Measurements from ENCODE around the gene ELP5. TPM values are rescaled to one million over a fixed set of nuclear protein-coding genes. Genes with fewer than 3 reads are reported as not detected.
A peak's percentile ranks its signal among the peaks of the same experiment; 100 is the strongest.

ELP5 gene
- total RNA-seq, 2 donors from 2014 or later: 28.1 to 70.7 TPM

DNA sequence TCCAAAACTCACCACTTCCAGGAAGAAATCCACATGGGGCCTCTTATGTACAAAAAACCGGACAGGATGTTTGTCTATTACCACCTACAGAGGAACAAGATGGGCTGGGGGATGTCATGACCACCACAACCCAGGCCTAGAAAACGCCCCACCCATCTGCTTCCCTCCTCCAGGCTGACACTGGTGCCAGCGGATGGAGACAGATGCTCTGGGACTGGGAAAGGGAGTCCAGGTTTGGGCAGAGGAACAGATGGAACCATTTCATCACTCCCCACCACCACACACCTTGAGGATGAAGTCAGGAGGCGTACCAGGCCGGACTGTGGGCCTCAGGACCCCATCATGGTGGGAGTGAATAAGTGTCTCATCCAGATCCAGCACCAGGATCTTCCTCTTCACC lies 5.2 kb upstream of the ELP5 start:
- peaks cover 33% of the 10 kb centered on the region for H3K36me3 ChIP-seq
- no peak for DNase-seq (ENCODE audit: low spot score)
- no peaks in the 10 kb centered on the region for H3K27me3 ChIP-seq
- H3K4me1 ChIP-seq: peaks cover 0 to 33% of the 10 kb centered on the region in 2 donors
- H3K9me3 ChIP-seq: no peaks in the 10 kb centered on the region
- H3K4me3 ChIP-seq: no peak overlapping the region
- no peak overlapping the region for H3K27ac ChIP-seq
- TF ChIP-seq, protein P1, sequence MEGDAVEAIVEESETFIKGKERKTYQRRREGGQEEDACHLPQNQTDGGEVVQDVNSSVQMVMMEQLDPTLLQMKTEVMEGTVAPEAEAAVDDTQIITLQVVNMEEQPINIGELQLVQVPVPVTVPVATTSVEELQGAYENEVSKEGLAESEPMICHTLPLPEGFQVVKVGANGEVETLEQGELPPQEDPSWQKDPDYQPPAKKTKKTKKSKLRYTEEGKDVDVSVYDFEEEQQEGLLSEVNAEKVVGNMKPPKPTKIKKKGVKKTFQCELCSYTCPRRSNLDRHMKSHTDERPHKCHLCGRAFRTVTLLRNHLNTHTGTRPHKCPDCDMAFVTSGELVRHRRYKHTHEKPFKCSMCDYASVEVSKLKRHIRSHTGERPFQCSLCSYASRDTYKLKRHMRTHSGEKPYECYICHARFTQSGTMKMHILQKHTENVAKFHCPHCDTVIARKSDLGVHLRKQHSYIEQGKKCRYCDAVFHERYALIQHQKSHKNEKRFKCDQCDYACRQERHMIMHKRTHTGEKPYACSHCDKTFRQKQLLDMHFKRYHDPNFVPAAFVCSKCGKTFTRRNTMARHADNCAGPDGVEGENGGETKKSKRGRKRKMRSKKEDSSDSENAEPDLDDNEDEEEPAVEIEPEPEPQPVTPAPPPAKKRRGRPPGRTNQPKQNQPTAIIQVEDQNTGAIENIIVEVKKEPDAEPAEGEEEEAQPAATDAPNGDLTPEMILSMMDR (IDR thresholded peaks at IDR 0.05): no peak

DNA sequence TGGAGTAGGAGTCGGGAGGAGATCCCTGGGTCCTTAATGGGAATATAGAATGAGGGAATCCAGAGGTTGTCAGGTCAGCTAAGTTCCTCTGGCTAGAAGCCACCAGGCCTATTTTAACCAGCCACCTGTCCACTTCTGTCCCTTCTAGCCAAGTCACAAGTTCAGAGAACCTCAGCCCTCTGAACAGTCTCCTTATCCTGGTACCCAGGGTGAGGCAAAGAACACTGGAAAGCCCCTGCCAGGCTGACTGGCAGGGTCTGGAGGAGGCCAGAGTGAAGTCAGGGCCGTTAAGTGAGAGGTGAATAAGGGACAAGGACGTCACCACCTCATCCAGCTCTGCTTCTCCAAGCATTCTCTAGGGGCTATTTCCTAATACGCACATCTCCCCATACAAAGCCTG lies 3.2 kb upstream of the ELP5 start:
- TF ChIP-seq, protein P1 (IDR thresholded peaks at IDR 0.05): no peak
- Histone ChIP-seq H3K27ac (peak overlapping the region; percentile 45 to 99), H3K4me3 (no peak overlapping the region), H3K27me3 (no peaks in the 10 kb centered on the region), H3K36me3 (peaks cover 31% of the 10 kb centered on the region), H3K4me1 (peaks cover 0 to 37% of the 10 kb centered on the region in 2 donors), H3K9me3 (no peaks in the 10 kb centered on the region)
- DNase-seq (ENCODE audit: low spot score): no peak

DNA sequence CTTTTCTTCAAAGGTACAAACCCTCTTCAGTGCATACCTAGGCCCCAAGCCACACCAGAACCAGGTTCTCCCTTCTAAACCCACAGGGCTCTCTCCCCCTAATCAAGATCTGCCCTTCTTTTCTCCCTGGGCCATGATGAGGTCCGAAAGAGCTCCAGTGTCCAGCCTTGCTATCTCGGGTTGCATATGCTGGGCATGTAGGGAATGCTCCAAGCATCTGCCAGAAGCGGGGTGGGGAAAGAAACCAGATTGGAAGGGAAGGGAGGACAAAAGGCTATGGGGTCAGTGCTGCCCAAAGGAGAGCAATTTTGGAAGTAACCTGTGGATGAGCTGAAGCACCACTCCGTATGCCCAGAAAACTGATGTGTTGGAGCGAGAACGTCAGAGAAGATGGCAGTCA lies 2.8 kb upstream of the ELP5 start:
- no peaks in the 10 kb centered on the region for H3K27me3 ChIP-seq

DNA sequence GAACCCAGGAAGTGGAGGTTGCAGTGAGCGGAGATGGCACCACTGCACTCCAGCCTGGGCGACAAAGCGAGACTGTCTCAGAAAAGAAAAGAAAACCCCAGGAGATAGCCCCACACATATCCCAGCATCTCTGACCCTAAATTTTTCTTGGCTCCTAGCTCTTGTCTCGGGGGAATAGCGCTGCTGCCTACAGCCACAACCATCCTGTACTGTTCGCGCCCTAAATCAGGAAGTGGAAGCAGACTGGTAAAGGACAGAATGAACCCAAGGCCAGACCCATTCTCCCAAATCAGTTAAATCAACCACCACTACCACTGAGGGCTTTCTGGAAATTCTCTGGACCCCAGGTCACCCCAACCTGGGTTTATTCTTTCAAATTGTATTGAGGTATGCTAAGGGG lies 2.2 kb upstream of the ELP5 start:
- Histone ChIP-seq H3K4me1 (peaks cover 0 to 36% of the 10 kb centered on the region in 2 donors), H3K4me3 (peak overlapping the region; percentile 94 to 96), H3K27me3 (no peaks in the 10 kb centered on the region), H3K27ac (peak overlapping the region; percentile 99), H3K9me3 (no peaks in the 10 kb centered on the region), H3K36me3 (peaks cover 30% of the 10 kb centered on the region)
- TF ChIP-seq, protein P1 (IDR thresholded peaks at IDR 0.05): no peak
- no peak for DNase-seq (ENCODE audit: low spot score)

More for the DNA sequence above, 2.8 kb upstream of the ELP5 start:
- H3K4me3 ChIP-seq: no peak overlapping the region
- no peak for DNase-seq (ENCODE audit: low spot score)
- H3K36me3 ChIP-seq: peaks cover 30% of the 10 kb centered on the region
- TF ChIP-seq, protein P1 (IDR thresholded peaks at IDR 0.05): no peak
- H3K27ac ChIP-seq: peak overlapping the region; percentile 45 to 99
- no peaks in the 10 kb centered on the region for H3K9me3 ChIP-seq
- peaks cover 0 to 36% of the 10 kb centered on the region in 2 donors for H3K4me1 ChIP-seq

DNA sequence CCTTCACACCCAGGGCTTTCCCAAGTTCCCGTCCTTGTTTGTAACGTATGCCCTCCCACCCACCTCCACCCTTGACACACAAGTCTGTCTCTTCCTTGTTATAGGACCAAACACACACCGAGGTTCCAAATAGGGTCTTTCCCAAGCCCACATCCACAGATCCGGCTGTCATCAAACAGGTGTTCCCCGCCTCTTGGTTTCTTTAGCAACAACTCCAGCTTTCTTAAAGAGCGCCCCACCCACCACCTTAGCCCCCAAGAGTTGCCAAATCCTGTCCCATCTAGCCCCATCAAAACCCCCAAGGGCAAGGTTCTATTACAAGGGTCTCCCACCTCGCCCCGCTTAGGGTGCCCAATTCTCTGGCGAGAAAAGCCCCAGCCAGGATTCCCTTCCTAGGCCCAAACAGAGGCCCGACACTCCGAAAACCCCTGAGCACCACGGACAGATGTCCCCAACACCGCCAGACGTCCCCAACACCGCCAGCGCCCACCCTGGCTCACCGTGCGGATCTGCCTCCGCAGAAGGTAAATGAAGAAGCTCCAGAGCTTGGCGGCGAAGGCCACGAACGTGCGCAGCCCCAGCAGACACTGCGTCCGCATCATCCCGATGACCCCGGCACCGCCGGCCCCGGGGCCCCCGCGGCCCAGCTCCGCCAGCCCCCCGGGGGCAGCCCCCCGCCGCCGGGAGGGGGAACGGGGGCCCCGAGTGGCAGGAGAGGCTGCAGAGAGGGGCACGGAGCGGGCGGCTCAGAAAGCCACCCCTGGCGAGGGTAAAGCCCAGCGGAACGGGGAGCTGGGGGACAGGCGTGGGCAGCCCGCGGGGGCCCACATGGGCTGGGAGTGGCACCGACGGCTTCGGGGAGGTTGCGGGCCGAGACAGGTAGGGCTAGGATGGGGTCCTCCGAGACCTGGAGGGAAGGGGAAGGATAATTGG lies 1.1 kb upstream of the ELP5 start:
- TF ChIP-seq, protein P1 (IDR thresholded peaks at IDR 0.05): no peak
- peak overlapping the region; percentile 99 for H3K27ac ChIP-seq
- H3K9me3 ChIP-seq: no peaks in the 10 kb centered on the region
- no peaks in the 10 kb centered on the region for H3K27me3 ChIP-seq
- H3K4me3 ChIP-seq: peak overlapping the region; percentile 94 to 96
- H3K4me1 ChIP-seq: peaks cover 0 to 36% of the 10 kb centered on the region in 2 donors
- no peak for DNase-seq (ENCODE audit: low spot score)
- H3K36me3 ChIP-seq: peaks cover 32% of the 10 kb centered on the region

Data from right atrium auricular region (tissue), 2 donors.